GM19238 (cell line): ENCODE results near the gene ARMC6.

Source experiments
- DNase-seq: peaks from one replicate; pipeline ENCODE4 v3.0.0; 2011; ENCODE audit warnings: low spot score; ENCODE audit not compliant: insufficient read length

Gene ARMC6

GRCh38 chr19:19054315-19054938, 21.0 kb downstream of the ARMC6 start:
- DNase-seq: no peak

- DNase-seq: no peak
Observed at GRCh38 chr19:19054939-19055440, 21.6 kb downstream of the ARMC6 start.

- no peak for DNase-seq
Observed at GRCh38 chr19:19055701-19056100, 22.3 kb downstream of the ARMC6 start.

DNA sequence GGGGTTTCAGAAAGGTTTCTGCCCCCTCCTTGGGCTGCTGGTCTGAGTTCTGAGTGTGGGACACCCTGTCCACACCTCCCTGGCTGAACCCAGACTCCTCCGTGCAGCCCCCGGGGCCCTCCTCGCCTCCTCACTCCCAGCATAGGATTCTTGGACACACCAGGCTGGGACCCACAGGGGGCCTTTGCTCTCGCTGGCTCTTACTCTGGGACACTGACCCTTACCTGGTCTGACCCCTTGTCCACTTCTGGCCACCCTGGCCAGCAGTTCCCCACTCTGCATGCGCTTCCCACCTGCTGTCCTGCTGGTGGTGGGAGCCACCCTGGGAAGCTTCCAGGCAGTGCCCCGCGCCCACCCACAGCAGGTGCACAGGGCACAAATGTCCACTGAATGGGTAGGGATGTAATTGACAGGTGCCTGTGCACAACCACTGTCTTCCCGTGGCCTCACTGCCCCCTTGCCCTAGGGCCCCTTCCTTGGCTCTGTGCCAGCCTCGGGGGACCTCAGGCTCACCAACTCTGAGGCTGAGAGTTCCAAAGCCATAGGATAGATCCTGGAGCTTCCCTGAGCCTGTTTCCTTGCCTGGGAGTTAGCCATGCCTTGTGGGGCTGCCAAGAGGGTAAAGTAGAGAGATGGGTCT, 23.4 kb downstream of the ARMC6 start:
- no peak for DNase-seq

DNA sequence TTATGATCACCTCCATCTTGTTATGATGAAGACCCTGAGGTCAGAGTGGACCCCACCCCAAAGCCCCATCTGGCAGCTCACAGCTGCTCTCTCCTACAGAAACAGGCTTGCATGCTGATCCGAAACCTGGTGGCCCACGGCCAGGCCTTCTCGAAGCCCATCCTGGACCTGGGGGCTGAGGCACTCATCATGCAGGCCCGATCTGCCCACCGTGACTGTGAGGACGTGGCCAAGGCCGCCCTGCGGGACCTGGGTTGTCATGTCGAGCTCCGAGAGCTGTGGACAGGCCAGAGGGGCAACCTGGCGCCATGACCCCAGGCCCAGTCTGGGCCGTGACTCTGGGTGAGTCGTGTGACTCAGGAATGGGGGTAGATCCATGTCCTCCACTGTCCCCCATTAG, 23.9 kb downstream of the ARMC6 start:
- no peak for DNase-seq

- DNase-seq: no peak
Observed at GRCh38 chr19:19057720-19058119, 24.3 kb downstream of the ARMC6 start.

- DNase-seq: no peak
Observed at GRCh38 chr19:19059018-19059836, 25.8 kb downstream of the ARMC6 start.

GRCh38 chr19:19059837-19060611, 26.6 kb downstream of the ARMC6 start:
- no peak for DNase-seq

DNA sequence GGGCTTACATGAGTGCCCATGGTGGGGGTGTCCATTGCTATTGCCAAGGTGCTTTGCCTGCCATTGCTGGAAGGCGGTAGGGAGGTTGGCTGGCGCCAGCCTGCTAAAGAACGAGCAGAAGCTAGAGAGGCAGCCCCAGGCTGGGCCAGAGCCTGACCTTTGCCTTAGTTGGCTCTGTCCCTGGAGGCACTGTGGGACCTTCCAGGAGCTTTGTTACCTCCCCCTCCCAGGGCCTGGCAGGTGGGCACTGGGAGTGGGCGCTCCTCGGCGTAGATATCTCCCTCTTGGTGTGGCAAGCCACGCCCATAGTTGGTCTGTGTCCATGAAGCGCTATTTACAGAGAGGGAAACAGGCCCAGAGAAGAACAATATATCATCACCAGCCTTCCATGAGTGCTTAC, 28.1 kb downstream of the ARMC6 start:
- DNase-seq: no peak

GRCh38 chr19:19062454-19063182, 29.2 kb downstream of the ARMC6 start:
- no peak for DNase-seq

GRCh38 chr19:19063183-19064097, 30.0 kb downstream of the ARMC6 start, which contains the start of gene SLC25A42:
Gene SLC25A42, plus strand, starts transcription at chr19:19063994. Its CDS starts 32,131 bp downstream, at chr19:19096125.
- peak; percentile 100 for DNase-seq

GRCh38 chr19:19064098-19064722, 30.8 kb downstream of the ARMC6 start:
- DNase-seq: no peak

DNA sequence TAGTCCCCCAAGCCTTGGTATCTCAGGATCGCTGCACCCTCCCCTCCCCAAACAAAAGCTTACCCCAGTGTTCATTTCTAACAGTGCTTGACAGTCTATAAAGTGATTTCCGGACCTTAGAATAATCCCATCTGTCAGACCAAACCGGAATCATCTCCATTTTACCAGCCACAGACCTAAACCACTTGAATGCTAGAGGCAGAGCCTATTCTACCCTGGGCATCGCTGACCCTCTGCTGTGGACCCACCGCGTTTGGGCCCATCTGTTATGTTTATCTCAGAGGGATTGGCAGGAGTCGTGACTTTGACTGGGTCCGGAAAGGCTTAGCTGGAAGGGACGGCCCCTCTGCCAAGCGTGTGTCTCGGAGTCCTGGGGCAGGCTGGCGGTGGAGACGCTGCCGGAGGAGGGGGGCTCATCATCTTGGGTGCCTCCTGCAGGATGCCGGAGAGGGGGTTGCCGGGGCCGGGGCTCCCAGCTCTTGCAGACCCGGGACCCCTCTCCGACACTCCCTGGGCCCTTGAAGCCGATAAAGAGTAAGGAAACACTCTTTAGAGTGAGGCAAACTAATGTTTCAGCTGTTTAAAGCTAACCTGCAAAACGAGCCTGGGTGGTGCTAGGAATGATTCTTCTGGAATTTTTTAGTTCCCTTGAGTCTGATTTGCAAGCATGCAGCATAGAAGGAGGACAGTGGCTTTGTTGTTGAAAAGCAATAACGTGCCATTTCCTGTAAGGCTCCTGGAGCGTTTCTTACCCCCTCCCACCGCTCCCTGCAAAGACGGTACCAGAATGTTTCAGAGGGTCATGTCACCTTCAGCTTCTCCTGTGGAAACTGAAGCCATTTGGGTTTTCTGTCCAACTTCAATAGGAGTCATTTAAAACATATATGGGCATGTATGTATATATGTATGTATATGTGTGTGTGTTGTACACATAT, 31.7 kb downstream of the ARMC6 start:
- DNase-seq: peak; percentile 40

GRCh38 chr19:19067276-19068072, 34.1 kb downstream of the ARMC6 start:
- DNase-seq: no peak

DNA sequence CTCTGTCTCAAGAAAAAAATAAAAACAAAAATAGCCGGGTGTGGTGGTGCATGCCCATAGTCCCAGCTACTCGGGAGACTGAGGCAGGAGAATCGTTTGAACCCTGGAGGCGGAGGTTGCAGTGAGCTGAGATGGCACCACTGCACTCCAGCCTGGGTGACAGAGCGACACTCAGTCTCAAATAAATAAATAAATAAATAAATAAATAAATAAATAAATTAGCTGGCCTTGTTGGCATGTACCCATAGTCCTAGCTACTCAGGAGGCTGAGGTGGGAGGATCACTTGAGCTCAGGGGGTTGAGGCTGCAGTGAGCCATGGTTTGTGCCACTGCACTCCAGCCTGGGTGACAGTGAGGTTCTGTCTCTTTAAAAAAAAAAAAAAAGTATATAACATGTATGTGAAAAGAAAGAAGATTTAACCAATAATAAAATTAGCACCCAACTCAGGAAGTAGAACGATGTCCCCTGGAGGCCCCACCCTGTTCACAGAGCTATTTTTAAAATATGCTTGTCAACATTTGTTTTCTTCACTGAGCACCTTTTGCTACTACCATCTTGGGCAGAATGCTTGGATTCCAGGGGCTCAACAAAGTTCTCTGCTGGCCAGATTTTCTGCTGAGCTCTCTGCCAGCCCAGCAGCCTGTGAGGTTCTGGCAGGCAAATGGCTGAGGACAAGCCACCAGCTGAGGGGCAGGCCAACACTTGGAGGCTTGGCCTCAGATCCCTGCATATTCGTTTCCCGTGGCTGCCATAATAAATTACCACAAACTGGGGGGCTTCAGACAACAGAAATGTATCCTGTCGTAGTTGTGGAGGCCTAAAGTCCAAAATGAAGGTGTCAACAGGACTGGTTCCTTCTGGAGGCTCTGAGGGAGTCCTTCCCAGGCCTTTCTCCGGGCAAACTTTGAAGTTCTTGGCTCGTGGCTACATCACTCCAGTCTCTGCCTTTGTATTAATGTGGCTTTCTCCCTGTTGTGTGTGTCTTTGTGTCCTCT, 35.6 kb downstream of the ARMC6 start:
- DNase-seq: no peak

DNA sequence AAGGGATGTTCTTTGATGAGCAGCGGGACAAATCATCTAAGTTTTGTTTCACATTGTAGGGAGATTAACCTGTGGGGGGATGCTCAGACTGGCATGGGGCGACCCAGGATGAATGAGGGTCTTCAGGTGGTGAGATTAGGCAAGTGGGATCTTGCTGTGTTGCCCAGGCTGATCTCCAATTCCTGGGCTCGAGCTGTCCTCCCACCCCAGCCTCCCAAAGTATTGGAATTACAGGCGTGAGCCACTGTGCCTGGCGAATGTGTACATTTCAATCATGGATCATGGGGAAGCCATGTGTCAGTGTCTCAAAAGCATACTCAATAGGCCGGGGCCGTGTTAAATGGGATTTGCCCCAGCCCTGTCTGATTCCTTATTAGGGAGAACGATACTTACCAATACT, 38.5 kb downstream of the ARMC6 start:
- no peak for DNase-seq
